GM10266 (cell line): ENCODE data around the gene OVAAL.

Experiments used
- DNase-seq: peaks from one replicate; pipeline ENCODE4 v3.0.0; 2012; ENCODE audit errors: extremely low spot score
- TF ChIP-seq, protein P1 (sequence below): IDR thresholded peaks from 2 replicates; pipeline ENCODE4 v1.5.1; 2012; ENCODE audit warnings: mild to moderate bottlenecking, low read depth; ENCODE audit not compliant: control insufficient read depth, insufficient read depth; ENCODE audit errors: missing control alignments

Gene OVAAL

DNA sequence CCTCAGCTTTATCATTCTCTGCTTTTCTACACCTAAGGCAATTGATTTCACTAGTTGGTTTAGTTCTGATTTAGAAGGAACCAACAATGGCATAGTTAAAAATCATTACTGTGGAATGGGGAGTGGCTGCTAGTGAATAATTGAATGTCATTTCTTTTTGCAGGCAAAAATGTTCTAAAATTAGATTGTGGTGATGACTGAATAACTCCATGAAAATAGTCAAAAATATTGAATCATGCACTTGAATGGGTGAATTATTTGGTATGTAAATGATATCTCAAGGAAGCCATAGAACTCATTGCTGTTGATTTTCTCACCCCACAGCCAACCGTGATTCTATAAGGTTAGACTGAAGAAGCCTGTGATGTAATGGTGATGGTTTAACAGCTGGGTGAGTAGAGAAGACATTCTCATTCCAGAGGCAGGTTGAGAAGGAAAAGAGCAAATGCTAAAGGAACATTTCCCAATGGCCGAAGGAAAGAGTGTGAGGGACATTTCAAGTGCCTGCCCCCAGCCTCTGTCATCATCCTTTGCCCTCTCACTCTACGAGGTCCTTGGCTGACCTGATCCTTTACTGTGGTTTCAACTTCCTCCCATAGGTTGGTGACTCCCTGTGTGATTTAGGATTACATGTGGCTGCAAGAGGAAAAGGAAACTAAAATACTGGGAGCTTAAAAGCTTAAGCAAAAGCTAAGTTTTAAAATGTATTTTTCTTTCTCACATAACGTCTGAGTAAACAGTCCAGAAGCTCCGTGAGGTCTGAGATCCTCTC lies 12.5 kb downstream of the OVAAL start:
- DNase-seq: no peak
- TF ChIP-seq, protein P1, sequence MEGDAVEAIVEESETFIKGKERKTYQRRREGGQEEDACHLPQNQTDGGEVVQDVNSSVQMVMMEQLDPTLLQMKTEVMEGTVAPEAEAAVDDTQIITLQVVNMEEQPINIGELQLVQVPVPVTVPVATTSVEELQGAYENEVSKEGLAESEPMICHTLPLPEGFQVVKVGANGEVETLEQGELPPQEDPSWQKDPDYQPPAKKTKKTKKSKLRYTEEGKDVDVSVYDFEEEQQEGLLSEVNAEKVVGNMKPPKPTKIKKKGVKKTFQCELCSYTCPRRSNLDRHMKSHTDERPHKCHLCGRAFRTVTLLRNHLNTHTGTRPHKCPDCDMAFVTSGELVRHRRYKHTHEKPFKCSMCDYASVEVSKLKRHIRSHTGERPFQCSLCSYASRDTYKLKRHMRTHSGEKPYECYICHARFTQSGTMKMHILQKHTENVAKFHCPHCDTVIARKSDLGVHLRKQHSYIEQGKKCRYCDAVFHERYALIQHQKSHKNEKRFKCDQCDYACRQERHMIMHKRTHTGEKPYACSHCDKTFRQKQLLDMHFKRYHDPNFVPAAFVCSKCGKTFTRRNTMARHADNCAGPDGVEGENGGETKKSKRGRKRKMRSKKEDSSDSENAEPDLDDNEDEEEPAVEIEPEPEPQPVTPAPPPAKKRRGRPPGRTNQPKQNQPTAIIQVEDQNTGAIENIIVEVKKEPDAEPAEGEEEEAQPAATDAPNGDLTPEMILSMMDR: no peak

DNA sequence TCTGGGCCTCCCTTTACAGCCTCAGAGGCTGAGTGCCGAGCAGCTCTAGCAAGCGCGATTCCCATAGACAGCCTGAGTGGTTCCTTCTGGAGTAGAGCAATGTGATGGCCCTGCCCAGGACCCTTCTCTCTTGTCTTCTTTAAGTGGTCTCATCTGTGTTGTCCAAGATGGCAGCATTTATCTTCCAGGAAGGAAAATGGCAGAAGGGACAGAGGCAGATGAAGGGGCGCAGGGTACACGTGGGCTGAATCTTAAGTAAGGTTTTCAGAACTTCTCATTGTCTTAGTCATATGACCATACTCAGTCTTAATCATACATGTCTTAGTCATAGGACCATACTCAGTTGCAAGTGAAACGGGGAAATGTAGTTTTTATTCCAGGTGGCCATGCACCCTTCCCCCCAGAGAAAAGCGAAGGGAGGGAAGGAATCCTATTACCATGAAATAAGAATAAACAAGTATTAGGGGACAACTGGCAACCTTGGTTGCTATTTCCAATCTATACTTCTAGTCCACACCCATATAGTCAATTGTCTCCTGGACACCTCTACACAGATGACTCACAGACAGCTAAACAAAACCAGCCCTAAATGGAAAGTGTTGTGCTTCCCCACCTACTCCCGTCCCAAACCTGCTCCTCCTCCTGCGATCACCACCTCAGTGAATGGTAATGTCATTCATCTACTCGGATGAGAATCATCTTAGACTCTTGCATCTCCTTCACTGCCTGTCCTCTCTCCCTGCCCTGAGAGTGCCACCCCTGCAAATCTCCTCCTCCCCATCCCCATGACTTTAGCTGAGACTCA lies 13.3 kb downstream of the OVAAL start:
- TF ChIP-seq, protein P1: no peak
- DNase-seq: peak; percentile 17

- TF ChIP-seq, protein P1: no peak
- DNase-seq: no peak
Observed at GRCh38 chr1:180572760-180573159, 14.0 kb downstream of the OVAAL start.

GRCh38 chr1:180574031-180574713 lies 15.4 kb downstream of the OVAAL start:
- no peak for DNase-seq
- TF ChIP-seq, protein P1: no peak

GRCh38 chr1:180577361-180577760 lies 18.6 kb downstream of the OVAAL start:
- TF ChIP-seq, protein P1: no peak
- DNase-seq: no peak

GRCh38 chr1:180579961-180580611 lies 21.3 kb downstream of the OVAAL start:
- no peak for DNase-seq
- TF ChIP-seq, protein P1: no peak
